Measurements from ENCODE around the gene ST3GAL3. TPM values are rescaled to one million over a fixed set of nuclear protein-coding genes. Genes with fewer than 3 reads are reported as not detected.

The ST3GAL3 gene
- total RNA-seq, 1 donor from 2014 or later: 24.3 TPM

DNA sequence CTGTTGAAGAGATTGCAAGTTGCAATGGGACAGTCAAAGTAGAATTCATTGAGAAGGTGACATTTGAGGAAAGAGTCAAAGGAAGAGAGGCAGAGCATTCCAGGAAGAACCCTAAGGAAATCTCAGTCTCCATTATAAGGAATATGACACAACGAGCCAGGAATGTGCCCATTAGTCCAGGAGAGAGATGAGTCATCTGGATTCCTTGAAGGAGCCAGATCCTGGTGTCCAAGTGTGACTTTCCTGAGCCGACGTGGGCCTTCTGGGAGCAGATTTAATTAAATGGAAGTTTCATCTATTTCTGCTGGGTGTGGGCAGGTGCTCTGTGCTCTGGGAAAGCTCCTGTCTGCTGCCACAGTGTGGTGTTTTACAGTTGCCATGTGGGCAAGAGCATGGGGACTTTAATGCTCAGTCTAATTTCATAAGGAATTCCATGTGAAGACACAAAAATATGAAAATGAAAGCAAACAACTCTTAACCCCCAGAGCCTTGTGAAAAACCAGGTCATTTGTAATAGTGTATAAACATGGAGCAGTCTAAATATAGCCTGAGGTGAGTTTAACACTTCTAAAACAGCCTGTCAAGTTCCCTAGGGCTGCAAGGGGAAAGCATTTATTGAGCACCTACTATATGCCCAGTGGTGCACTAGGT lies 114.8 kb downstream of the ST3GAL3 start:
- ATAC-seq (ENCODE audit: low read depth) (no peak), DNase-seq (no peak)
- CTCF ChIA-PET: no interaction called here
- H3K4me3 Mint-ChIP-seq: no peak overlapping the region
- intact Hi-C loops (cut with micrococcal nuclease): no loop called here
- H3K4me1 Mint-ChIP-seq: peaks cover 11% of the 10 kb centered on the region
- POLR2A ChIA-PET: no interaction called here
- peaks cover 17% of the 10 kb centered on the region for H3K9me3 Mint-ChIP-seq
- no peaks in the 10 kb centered on the region for H3K27me3 Mint-ChIP-seq
- H3K36me3 Mint-ChIP-seq (ENCODE audit: low read depth): peaks cover 32% of the 10 kb centered on the region
- TF ChIP-seq, protein P1, sequence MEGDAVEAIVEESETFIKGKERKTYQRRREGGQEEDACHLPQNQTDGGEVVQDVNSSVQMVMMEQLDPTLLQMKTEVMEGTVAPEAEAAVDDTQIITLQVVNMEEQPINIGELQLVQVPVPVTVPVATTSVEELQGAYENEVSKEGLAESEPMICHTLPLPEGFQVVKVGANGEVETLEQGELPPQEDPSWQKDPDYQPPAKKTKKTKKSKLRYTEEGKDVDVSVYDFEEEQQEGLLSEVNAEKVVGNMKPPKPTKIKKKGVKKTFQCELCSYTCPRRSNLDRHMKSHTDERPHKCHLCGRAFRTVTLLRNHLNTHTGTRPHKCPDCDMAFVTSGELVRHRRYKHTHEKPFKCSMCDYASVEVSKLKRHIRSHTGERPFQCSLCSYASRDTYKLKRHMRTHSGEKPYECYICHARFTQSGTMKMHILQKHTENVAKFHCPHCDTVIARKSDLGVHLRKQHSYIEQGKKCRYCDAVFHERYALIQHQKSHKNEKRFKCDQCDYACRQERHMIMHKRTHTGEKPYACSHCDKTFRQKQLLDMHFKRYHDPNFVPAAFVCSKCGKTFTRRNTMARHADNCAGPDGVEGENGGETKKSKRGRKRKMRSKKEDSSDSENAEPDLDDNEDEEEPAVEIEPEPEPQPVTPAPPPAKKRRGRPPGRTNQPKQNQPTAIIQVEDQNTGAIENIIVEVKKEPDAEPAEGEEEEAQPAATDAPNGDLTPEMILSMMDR (IDR thresholded peaks at IDR 0.05): no peak
- no peak overlapping the region for H3K27ac Mint-ChIP-seq

DNA sequence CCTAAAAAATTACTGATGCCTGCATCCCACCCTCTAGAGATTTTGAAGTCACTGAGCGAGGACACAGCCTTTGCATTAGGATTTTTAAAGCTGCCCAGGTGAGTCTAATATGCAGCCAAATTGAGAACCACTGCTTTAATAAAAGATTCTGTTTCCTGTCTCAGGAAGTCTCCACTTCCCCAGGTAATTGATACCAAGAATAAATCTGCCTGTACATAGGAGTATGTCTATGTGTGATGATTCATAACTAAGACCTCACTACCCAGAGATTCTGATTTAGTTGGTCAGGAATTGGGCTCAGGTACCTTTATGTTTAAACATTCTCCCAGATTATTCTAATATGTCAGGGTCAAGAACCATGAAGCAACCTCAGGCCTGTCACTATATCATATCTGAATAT lies 117.5 kb downstream of the ST3GAL3 start:
- DNase-seq (no peak), ATAC-seq (ENCODE audit: low read depth) (no peak)
- Mint-ChIP-seq H3K27me3 (no peaks in the 10 kb centered on the region), H3K4me3 (no peak overlapping the region), H3K9me3 (peaks cover under 1% of the 10 kb centered on the region), H3K27ac (no peak overlapping the region), H3K36me3 (ENCODE audit: low read depth) (peaks cover 15% of the 10 kb centered on the region), H3K4me1 (peaks cover 11% of the 10 kb centered on the region)
- intact Hi-C loops (cut with micrococcal nuclease): no loop called here
- TF ChIP-seq, protein P1 (IDR thresholded peaks at IDR 0.05): no peak
- ChIA-PET POLR2A (no interaction called here), CTCF (no interaction called here)

DNA sequence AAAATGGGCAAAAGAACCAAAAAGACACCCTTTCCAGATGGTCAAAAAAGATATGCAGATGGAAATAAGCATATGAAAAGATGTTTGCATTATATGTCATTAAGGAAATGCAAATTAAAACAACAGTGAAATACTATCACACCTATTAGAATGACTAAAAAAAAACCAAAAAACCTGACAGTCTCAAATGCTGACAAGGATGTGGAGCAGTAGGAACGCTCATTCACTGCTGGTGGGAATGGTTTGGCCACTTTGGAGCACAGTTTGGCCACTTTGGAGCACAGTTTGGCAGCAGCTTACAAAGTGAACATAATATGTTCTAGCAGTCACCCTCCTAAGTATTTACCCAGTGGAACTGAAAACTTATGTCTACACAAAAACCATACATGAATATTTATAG lies 121.2 kb downstream of the ST3GAL3 start:
- peaks cover 5% of the 10 kb centered on the region for H3K36me3 Mint-ChIP-seq (ENCODE audit: low read depth)
- H3K27ac Mint-ChIP-seq: no peak overlapping the region
- POLR2A ChIA-PET: no interaction called here
- no peaks in the 10 kb centered on the region for H3K9me3 Mint-ChIP-seq
- DNase-seq: no peak
- TF ChIP-seq, protein P1 (IDR thresholded peaks at IDR 0.05): no peak
- peaks cover 34% of the 10 kb centered on the region for H3K4me1 Mint-ChIP-seq
- H3K4me3 Mint-ChIP-seq: no peak overlapping the region
- no peak for ATAC-seq (ENCODE audit: low read depth)
- H3K27me3 Mint-ChIP-seq: no peaks in the 10 kb centered on the region
- CTCF ChIA-PET: no interaction called here
- intact Hi-C loops (cut with micrococcal nuclease): no loop called here

DNA sequence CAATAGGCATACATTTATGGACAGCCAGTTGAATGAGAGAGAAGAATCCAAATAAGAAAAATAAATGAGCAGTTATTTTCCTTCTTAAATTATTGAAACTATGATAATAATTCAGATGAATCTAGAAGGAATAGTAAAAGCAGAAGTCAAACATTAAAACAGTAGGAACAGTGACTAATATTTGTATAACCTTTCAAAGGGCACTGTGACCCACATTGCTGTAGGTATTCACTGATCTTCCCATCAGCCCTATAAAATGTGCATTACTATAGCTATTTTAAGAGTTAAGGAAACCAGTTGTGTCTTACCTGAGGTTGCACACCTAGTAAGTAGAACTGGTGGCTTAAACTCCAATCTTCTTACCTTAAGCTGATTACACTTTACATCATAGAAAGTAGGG lies 123.5 kb downstream of the ST3GAL3 start:
- H3K9me3 Mint-ChIP-seq: no peaks in the 10 kb centered on the region
- CTCF ChIA-PET: no interaction called here
- no peak overlapping the region for H3K4me3 Mint-ChIP-seq
- POLR2A ChIA-PET: no interaction called here
- no peak for ATAC-seq (ENCODE audit: low read depth)
- TF ChIP-seq, protein P1 (IDR thresholded peaks at IDR 0.05): no peak
- peaks cover 46% of the 10 kb centered on the region for H3K4me1 Mint-ChIP-seq
- no peaks in the 10 kb centered on the region for H3K27me3 Mint-ChIP-seq
- H3K27ac Mint-ChIP-seq: no peak overlapping the region
- intact Hi-C loops (cut with micrococcal nuclease): no loop called here
- peaks cover 6% of the 10 kb centered on the region for H3K36me3 Mint-ChIP-seq (ENCODE audit: low read depth)
- DNase-seq: no peak

DNA sequence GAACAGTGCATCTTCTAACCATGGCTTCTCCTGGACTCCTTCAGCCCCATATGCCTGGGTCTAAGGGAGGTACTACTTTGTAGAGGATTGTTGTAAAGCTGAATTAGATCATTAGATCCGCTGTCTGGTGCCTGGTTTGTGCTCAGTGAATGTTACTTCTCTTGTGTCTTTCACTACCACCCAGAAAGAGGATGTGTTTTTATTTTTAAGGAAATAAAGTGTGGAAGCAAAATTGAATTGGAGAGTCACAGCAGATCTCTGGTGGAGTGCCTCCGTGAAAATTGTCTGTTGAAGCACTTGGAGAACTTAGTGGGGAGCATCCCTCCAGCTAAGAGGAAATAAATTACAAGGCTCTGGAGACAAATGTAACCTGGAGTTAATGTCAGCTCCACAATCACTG lies 124.5 kb downstream of the ST3GAL3 start:
- intact Hi-C loops (cut with micrococcal nuclease): no loop called here
- Mint-ChIP-seq H3K4me3 (no peak overlapping the region), H3K4me1 (peaks cover 56% of the 10 kb centered on the region), H3K27me3 (no peaks in the 10 kb centered on the region), H3K36me3 (ENCODE audit: low read depth) (peaks cover 6% of the 10 kb centered on the region), H3K27ac (no peak overlapping the region), H3K9me3 (no peaks in the 10 kb centered on the region)
- ChIA-PET CTCF (no interaction called here), POLR2A (no interaction called here)
- TF ChIP-seq, protein P1 (IDR thresholded peaks at IDR 0.05): no peak
- DNase-seq (no peak), ATAC-seq (ENCODE audit: low read depth) (no peak)
